ENCODE measurements around the gene TRPC6. TPM values are rescaled to one million over a fixed set of nuclear protein-coding genes. Genes with fewer than 3 reads are reported as not detected.

TRPC6 gene
- total RNA-seq, 4 donors from 2014 or later: 4.6 to 17.9 (median 6.8) TPM

- TF ChIP-seq, protein P1, sequence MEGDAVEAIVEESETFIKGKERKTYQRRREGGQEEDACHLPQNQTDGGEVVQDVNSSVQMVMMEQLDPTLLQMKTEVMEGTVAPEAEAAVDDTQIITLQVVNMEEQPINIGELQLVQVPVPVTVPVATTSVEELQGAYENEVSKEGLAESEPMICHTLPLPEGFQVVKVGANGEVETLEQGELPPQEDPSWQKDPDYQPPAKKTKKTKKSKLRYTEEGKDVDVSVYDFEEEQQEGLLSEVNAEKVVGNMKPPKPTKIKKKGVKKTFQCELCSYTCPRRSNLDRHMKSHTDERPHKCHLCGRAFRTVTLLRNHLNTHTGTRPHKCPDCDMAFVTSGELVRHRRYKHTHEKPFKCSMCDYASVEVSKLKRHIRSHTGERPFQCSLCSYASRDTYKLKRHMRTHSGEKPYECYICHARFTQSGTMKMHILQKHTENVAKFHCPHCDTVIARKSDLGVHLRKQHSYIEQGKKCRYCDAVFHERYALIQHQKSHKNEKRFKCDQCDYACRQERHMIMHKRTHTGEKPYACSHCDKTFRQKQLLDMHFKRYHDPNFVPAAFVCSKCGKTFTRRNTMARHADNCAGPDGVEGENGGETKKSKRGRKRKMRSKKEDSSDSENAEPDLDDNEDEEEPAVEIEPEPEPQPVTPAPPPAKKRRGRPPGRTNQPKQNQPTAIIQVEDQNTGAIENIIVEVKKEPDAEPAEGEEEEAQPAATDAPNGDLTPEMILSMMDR (IDR thresholded peaks at IDR 0.05; ENCODE audit: low read depth): no peak
Observed at GRCh38 chr11:101508370-101508769, 75.4 kb downstream of the TRPC6 start.

GRCh38 chr11:101498891-101499290, 84.9 kb downstream of the TRPC6 start:
- TF ChIP-seq, protein P1 (IDR thresholded peaks at IDR 0.05; ENCODE audit: low read depth): no peak

DNA sequence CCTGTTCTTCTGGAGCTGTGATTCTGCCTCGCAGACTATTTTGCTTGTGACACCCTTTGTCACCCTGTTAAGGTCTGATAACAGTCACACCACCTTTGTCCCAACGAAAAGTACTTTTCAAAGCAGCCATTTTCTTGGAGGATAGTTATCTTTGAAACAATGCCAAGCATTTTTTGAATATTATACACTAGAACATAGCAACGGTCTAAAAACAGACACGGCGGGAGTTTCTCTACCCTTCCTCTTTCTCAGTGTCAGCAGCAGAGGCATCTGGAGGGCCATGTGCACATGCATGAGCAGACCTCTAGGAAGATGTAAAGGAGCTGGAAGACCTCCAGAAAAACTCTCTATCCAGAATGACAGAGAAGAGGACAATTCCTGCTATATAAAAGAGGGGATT, 86.5 kb downstream of the TRPC6 start:
- TF ChIP-seq, protein P1 (IDR thresholded peaks at IDR 0.05; ENCODE audit: low read depth): no peak

- TF ChIP-seq, protein P1 (IDR thresholded peaks at IDR 0.05; ENCODE audit: low read depth): no peak
Observed at GRCh38 chr11:101487775-101488174, 96.0 kb downstream of the TRPC6 start.

GRCh38 chr11:101482556-101483124, 101.2 kb downstream of the TRPC6 start:
- TF ChIP-seq, protein P1 (IDR thresholded peaks at IDR 0.05; ENCODE audit: low read depth): no peak

DNA sequence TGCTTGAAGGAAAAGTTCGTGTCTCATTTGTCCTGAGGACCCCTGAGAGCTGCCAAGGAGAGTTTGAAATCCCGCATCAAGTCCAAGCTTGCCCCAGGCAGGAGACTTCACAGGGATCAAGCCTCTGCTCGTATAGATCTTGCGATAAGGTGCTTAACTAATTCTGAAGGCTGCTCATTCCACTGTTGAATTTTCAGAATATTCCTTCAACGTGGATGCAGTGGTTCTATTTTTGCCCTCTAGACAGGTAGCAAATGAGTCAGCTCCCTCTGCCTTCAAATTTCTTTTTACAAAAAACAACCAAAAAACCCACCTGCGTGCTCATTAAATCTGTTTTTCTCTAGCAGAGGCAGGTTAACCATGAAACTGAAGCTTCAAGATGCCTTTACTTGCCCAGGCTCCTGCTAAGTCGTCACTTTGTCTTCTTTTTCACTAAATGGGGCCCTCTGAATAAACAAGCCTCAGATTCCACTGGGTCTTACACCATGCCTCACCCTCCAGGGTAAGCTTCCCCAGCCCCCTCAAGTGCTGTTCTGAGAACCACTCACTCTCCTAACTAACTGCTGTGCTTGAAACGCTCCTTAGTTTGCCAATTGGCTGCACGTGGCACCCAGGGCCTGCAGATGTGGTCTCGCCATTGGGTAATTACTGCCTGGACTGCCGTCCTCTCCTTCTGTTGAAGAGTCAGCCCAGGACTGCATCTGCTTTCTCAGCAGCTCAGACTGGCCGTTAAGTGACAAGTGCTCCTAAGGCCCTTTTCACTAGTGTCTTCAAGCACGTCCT, 105.0 kb downstream of the TRPC6 start:
- TF ChIP-seq, protein P1 (IDR thresholded peaks at IDR 0.05; ENCODE audit: low read depth): no peak

DNA sequence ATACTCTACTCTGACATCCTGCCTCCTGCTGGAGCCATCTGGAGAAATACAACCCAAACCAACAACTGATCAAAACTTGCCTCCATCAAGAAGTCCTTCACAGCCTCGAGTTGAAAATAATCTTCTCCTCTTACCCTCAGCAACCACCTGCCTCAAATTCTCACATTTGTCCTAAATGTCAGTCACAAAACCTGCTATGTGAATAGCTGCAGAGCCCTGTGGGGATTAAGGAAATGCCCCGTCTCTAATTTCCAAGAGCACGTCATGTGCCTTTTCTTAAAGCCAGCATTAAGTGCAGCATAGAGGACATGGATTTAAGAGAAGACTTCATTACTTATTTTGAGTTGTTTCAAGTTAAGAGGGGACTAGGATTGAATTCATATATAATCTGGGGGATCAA, 105.9 kb downstream of the TRPC6 start:
- TF ChIP-seq, protein P1 (IDR thresholded peaks at IDR 0.05; ENCODE audit: low read depth): no peak
